GM12864 (cell line): ENCODE measurements around the gene LARGE1.

ENCODE experiments used
- DNase-seq: peaks from one replicate; pipeline ENCODE4 v3.0.0-alpha.2; 2011; ENCODE audit warnings: low read depth
- H3K4me3 ChIP-seq: 2 replicates; pipeline ENCODE4 v1.5.1; 2011; ENCODE audit warnings: mild to moderate bottlenecking, low read depth, low read length, control low read depth
- CTCF ChIP-seq: IDR thresholded peaks from 2 replicates; pipeline ENCODE4 v1.5.1; 2011; ENCODE audit warnings: low read depth, mild to moderate bottlenecking, moderate library complexity, low read length, control low read depth, inconsistent platforms; ENCODE audit errors: missing control alignments

The LARGE1 gene

GRCh38 chr22:33605666-33606065 lies 314.6 kb downstream of the LARGE1 start:
- H3K4me3 ChIP-seq = no peak overlapping the region
- no peak for DNase-seq
- no peak for TF ChIP-seq CTCF

- no peak overlapping the region for H3K4me3 ChIP-seq
- TF ChIP-seq CTCF = no peak
- DNase-seq = no peak
These were observed 315.1 kb downstream of the LARGE1 start for GRCh38 chr22:33605221-33605620.

- DNase-seq = no peak
- H3K4me3 ChIP-seq = no peak overlapping the region
These were observed 319.2 kb downstream of the LARGE1 start for GRCh38 chr22:33601062-33601461.

GRCh38 chr22:33600595-33600994 lies 319.7 kb downstream of the LARGE1 start:
- H3K4me3 ChIP-seq = no peak overlapping the region
- no peak for TF ChIP-seq CTCF
- DNase-seq = no peak

More at GRCh38 chr22:33601062-33601461, 319.2 kb downstream of the LARGE1 start:
- TF ChIP-seq CTCF = no peak

- TF ChIP-seq CTCF = no peak
- H3K4me3 ChIP-seq = no peak overlapping the region
- DNase-seq = no peak
These were observed 320.2 kb downstream of the LARGE1 start for GRCh38 chr22:33600113-33600512.

GRCh38 chr22:33599596-33599995 lies 320.7 kb downstream of the LARGE1 start:
- DNase-seq = no peak
- no peak for TF ChIP-seq CTCF
- H3K4me3 ChIP-seq = no peak overlapping the region

- TF ChIP-seq CTCF = no peak
- no peak for DNase-seq
- H3K4me3 ChIP-seq = no peak overlapping the region
These were observed 321.5 kb downstream of the LARGE1 start for GRCh38 chr22:33598821-33599220.
